SKM-1 treated with dmso at 0.1 percent for 144 hours (cell line): Measurements from ENCODE around the gene DAB1.

Experiments
- DNase-seq: peaks from one replicate; lab custom pipeline; 2025; ENCODE audit not compliant: unreplicated experiment; lab: John Stamatoyannopoulos, UW

Gene DAB1

GRCh38 chr1:56993475-56993874, 430.4 kb downstream of the DAB1 start:
- no peak for DNase-seq

- DNase-seq = no peak
These were observed 431.3 kb downstream of the DAB1 start for GRCh38 chr1:56992318-56993125.

- no peak for DNase-seq
These were observed 432.3 kb downstream of the DAB1 start for GRCh38 chr1:56991576-56991975.

GRCh38 chr1:56986397-56986796, 437.5 kb downstream of the DAB1 start:
- no peak for DNase-seq

GRCh38 chr1:56985857-56986256, 438.0 kb downstream of the DAB1 start:
- DNase-seq = no peak

- DNase-seq = no peak
These were observed 440.4 kb downstream of the DAB1 start for GRCh38 chr1:56983484-56983883.

- no peak for DNase-seq
These were observed 443.7 kb downstream of the DAB1 start for GRCh38 chr1:56979986-56980755.

GRCh38 chr1:56978819-56979218, 445.0 kb downstream of the DAB1 start:
- no peak for DNase-seq

GRCh38 chr1:56977910-56978309, 445.9 kb downstream of the DAB1 start:
- DNase-seq = no peak

- no peak for DNase-seq
These were observed 448.4 kb downstream of the DAB1 start for GRCh38 chr1:56975446-56975845.

- peak; percentile 82 for DNase-seq
These were observed 449.7 kb downstream of the DAB1 start for GRCh38 chr1:56973923-56974742.

- DNase-seq = no peak
These were observed 450.9 kb downstream of the DAB1 start for GRCh38 chr1:56972976-56973375.

- DNase-seq = no peak
These were observed 453.6 kb downstream of the DAB1 start for GRCh38 chr1:56970280-56970679.

GRCh38 chr1:56968878-56969495, 454.9 kb downstream of the DAB1 start:
- DNase-seq = no peak

GRCh38 chr1:56967900-56968832, 455.7 kb downstream of the DAB1 start:
- DNase-seq = no peak

- no peak for DNase-seq
These were observed 456.5 kb downstream of the DAB1 start for GRCh38 chr1:56967355-56967754.

- DNase-seq = no peak
These were observed 457.2 kb downstream of the DAB1 start for GRCh38 chr1:56966698-56966999.

- no peak for DNase-seq
These were observed 457.8 kb downstream of the DAB1 start, which contains the start of gene C8B for GRCh38 chr1:56965916-56966697. TSS of gene C8B (minus strand) at chr1:56966015. CDS start at chr1:56965948, 67 bp downstream.

GRCh38 chr1:56965191-56965590, 458.7 kb downstream of the DAB1 start:
- DNase-seq = no peak
